ENCODE data around the gene URM1.

DNA sequence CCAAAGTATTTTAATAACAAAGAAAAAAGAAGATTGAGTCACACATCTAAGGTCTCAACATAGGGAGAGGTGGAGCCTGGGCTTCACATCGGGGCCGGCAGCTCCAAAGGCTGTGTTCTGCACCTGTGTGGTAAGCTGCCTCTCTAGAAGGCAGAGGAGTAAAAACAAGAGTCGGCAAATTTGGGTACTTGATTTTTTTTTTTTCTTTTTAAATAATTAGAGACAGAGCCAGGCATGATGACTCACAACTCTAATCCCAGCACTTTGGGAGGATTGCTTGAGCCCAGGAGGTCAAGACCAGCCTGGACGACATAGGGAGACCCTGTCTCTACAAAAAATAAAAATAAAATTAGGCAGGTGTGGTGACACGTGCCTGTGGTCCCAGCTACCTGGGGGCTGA, 4.7 kb downstream of the URM1 start:
- TF ChIP-seq, protein P1, sequence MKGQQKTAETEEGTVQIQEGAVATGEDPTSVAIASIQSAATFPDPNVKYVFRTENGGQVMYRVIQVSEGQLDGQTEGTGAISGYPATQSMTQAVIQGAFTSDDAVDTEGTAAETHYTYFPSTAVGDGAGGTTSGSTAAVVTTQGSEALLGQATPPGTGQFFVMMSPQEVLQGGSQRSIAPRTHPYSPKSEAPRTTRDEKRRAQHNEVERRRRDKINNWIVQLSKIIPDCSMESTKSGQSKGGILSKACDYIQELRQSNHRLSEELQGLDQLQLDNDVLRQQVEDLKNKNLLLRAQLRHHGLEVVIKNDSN (IDR thresholded peaks at IDR 0.05) = no peak
- TF ChIP-seq, protein P2, sequence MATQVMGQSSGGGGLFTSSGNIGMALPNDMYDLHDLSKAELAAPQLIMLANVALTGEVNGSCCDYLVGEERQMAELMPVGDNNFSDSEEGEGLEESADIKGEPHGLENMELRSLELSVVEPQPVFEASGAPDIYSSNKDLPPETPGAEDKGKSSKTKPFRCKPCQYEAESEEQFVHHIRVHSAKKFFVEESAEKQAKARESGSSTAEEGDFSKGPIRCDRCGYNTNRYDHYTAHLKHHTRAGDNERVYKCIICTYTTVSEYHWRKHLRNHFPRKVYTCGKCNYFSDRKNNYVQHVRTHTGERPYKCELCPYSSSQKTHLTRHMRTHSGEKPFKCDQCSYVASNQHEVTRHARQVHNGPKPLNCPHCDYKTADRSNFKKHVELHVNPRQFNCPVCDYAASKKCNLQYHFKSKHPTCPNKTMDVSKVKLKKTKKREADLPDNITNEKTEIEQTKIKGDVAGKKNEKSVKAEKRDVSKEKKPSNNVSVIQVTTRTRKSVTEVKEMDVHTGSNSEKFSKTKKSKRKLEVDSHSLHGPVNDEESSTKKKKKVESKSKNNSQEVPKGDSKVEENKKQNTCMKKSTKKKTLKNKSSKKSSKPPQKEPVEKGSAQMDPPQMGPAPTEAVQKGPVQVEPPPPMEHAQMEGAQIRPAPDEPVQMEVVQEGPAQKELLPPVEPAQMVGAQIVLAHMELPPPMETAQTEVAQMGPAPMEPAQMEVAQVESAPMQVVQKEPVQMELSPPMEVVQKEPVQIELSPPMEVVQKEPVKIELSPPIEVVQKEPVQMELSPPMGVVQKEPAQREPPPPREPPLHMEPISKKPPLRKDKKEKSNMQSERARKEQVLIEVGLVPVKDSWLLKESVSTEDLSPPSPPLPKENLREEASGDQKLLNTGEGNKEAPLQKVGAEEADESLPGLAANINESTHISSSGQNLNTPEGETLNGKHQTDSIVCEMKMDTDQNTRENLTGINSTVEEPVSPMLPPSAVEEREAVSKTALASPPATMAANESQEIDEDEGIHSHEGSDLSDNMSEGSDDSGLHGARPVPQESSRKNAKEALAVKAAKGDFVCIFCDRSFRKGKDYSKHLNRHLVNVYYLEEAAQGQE (IDR thresholded peaks at IDR 0.05; ENCODE audit: low read depth) = no peak
- no peak for TF ChIP-seq RAD21 (IDR thresholded peaks at IDR 0.05; ENCODE audit: low read depth)
- TF ChIP-seq EP300 (IDR thresholded peaks at IDR 0.05; ENCODE audit: borderline replicate concordance) = no peak
- TF ChIP-seq TEAD4 (IDR thresholded peaks at IDR 0.05) = no peak
- no peak for TF ChIP-seq NFIC (IDR thresholded peaks at IDR 0.05)
- no peak for TF ChIP-seq CREB1 (IDR thresholded peaks at IDR 0.05; ENCODE audit: low read depth)
- no peak for TF ChIP-seq YY1 (IDR thresholded peaks at IDR 0.05; ENCODE audit: low read depth)
- TF ChIP-seq CEBPB (IDR thresholded peaks at IDR 0.05) = no peak
- no peak for TF ChIP-seq ZBTB7A (IDR thresholded peaks at IDR 0.05; ENCODE audit: low read depth)
- no peak for TF ChIP-seq TCF12 (IDR thresholded peaks at IDR 0.05; ENCODE audit: low read depth)
- no peak for TF ChIP-seq FOXM1 (IDR thresholded peaks at IDR 0.05; ENCODE audit: borderline replicate concordance, low read depth)
